HG02981 (cell line): Measurements from ENCODE around the gene IMP4.
A peak's percentile ranks its signal among the peaks of the same experiment; 100 is the strongest.

Experiments
- ATAC-seq: cut with Tn5 transposase; IDR thresholded peaks from one replicate; pipeline ENCODE4 v1.9.1; 2021; ENCODE audit warnings: mild to moderate bottlenecking, moderate library complexity; ENCODE audit not compliant: unreplicated experiment

Gene IMP4

DNA sequence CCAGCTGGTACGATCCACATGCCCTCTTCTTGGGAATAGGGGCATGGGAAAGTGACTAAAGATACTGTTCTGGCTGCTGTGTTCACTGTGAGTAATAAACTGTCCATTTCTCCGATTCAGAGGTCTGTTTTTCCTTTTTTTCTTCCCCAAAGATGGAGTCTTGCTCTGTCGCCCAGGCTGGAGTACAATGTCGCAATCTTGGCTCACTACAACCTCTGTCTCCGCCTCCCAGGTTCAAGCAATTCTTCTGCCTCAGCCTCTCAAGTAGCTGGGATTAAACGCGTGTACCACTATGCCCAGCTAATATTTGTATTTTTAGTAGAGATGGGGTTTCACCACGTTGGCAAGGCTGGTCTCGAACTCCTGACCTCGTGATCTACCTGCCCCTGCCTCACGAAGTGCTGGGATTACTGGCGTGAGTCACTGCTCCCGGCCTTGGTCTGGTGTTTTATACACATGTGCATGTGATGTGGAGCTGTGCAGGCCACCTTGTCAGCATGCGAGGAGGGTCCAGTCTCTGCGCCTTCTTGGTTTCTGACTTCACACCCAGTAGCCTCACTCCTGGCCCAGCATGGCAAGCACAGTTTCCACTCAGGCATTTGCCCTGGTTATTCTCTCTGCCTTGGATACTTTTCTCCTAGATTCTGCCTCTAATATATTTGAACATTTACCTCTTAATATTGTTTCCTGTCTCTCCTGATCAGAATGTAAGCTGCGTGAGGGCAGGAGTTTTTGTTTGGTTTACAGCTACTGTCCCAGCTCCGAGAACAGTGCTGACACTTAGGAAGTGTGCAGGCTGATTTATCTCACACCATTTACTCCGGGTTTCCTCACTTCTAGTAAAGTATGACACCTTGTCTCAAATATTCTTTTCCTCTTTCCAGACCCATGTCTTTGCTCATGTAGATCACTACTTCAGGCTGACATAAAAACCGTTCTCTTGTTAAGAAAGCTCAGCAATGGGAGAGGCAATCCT, 32.9 kb downstream of the IMP4 start:
- ATAC-seq: no peak

DNA sequence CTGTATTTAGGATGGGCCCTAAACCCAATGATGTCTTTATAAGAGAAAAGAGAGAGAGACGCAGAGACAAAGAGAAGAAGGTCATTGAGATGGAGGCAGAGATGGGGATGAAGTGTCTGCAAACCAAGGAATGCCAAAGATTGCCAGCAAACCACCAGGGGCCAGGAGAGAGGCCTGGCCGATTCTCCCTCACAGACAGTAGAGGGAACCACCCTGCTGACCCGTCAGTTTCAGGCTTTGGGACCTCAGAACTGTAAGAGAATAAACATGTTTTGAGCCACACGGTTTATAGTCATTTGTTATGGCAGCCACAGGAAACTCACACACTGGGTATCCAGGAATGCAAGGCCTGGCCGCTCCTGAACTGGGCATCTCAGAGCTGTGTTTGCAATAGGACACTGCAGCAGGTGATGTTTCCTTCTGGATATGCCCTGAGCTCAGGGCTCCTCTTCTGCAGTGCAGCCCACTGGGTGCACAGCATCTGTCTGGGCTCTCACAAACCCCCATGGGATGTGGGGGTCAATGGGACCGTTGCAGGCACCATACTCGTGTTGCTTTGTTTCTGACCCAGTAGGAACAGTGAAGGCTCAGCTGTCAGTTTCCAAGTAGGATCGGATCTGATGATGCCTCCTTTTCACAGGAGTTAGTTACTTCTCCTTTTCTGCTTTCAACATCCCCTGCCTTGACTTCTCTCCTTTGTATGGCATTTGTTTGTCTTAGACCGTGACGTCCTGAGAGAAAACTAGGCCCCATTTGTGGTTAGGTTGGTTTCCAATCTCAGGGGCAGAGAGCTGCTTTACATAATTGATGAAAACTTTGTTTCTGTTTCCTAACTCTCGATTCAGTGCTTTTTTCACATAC, 34.0 kb downstream of the IMP4 start:
- peak; percentile 52 for ATAC-seq

DNA sequence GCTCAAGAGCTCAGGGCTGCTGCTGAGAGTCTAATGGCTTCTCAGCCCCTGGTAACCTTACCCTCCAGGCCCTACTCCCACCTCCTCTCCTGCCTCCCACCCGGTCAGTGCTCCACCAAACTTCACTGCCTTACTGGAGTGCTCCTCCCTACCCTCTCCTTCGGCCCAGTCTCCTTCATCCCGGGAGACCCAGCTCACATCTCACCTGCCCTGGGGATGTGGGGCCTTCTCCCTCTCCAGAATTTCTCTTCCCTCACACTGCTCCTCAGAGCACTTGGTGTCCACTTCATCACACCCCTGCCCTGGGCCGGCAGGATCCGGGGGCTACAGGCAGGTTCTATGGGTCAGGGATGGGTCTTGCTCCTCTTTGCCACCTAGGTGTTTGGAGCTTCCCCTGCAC, 34.8 kb downstream of the IMP4 start:
- no peak for ATAC-seq

DNA sequence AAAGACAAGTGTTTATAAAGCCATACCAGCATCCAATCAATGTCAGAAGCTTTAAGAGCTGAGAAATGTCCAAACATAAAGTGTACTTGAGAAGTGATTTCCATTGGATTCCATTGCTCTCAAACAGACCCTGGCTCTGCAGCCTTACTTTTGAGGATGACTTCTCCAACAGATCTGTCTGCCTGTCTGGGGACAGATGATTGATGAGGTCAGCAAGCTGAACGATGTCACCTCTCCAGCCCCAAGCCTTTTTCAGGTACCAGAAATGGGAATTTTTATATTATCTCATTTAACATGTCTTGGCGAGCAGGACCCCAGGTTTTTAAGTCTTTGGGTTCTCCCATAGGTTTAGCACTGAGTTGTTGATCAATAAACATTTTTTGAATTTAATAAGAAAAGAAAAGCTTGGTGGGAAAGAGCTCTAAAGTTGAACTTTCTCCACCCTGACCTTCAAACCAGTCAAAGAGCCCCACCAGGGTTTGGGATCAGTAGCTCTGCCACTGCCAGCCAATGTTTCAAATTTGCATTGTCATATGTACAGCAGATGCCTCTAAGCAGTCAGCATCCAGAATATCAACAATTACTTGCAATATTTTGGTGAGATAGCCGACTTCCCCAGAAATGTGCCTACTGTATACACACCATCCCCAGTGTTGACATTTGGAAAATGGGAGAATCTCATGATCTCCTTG, 35.7 kb downstream of the IMP4 start:
- ATAC-seq: no peak

DNA sequence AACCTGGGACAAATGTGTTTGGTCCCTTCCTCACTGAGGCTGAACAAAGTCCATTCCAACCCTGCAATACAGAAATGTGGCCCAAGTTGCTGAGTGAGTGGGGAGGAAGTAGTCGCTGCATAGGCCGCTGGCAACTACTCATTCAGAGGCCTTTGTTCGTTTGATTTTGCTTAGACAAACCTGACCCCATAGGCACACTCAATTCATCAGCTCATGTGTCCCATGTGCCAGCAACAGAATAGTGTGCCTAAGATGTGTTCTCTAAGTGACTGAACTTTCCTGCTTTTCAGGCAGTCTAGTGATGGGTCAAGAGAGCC, 36.2 kb downstream of the IMP4 start:
- no peak for ATAC-seq

DNA sequence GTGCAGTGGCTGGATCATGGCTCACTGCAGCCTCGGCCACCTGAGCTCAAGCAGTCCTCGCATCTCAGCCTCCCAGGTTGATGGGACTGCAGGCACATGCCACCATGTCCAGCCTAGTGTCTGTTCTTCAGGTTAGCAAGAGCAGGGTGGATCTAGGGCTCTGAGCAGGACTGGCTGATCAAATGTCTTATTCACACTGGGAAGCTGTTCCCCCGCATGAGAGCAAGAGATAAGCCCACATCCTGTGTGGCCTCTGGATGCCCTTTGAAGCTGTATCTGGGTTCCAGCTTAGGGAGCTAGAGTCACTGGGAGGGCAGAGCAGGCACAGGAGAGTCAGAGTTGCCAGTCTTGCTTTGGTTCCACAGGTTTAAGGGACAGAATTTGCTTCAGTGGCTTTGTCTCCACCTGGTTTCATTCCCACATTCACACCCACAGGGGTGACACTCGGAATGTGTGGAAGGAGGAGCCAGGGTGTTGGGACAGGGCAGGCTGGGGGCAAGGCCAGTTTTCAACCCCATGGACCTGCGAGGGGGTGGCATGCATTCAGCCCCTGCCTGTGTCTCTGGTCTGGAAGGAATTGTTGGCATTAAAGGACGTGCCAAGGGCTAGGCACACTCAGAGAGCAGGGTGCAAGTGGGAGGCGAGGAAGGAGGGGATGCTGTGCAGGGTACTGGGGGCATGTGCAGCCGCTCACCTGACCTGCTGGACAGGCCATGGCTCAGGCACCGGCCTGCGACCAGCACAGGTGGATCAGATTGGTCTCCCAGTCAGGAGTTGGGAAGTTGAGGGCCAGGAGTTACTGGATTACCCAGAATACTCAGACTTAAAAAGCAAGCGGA, 37.6 kb downstream of the IMP4 start:
- no peak for ATAC-seq

DNA sequence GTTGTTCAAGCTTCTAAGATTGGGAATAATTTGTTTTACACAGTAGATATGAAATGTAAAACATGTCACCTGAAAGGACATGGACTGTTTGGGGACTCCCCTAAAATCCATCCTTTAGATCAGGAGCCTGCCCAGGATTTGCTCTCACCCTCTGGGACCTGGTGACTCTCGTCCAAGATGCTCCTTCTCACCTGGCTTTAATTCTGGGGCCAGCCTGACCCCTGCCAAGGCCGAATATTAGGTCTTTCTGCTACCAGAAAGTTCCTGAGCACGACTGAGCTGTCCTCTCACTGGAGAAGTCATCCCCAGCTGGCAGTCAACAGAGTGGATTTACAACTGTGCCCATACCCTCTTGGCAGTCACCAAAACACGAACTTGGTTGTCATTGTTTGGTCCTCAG, 38.4 kb downstream of the IMP4 start:
- no peak for ATAC-seq

DNA sequence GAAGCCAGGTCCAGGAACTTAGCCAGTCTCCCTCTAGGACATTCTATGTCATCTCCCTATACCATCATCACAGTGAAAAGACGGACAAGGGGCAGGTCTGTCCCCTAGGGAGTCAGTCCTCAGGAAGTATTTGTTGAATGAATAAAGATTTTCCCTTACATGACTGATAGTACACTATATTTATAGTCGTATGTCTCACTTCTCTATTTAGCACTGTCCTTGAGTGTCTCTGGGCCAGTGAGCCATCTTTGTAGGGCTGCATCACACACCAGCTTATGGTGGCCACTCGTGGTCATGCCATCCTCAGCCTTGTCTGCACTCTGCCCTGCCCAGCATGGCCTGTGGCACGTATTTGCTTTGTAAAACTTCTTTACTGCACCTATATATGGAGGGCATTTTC, 38.9 kb downstream of the IMP4 start:
- ATAC-seq: no peak

DNA sequence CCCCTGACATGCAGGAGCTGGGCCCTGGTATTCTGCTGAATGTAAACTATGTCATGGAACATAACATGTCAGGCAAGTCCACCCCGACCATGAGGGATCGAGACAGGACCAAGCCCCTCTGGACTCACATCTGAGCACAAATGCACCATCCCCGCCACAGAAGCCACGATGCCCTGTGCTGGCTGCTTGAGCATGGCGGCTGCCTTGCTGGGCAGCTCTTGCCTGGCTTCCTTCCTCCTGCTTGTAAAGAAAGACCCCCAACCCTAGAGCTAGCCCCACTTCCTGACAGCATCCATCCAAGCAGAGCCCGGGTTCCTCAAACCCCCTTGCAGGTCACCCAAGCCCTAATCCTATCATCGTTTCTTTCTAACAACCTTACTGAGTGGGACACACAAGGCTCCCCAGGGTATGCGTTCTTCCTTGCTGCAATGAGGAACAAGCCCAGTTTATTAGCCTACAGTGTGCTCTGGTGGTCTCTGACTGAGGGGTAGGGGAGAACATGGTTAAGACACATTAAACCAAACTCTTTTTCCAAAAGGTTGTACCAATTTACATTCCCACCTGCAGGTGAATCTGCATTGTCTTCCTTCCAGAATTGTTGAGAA, 39.7 kb downstream of the IMP4 start:
- no peak for ATAC-seq

DNA sequence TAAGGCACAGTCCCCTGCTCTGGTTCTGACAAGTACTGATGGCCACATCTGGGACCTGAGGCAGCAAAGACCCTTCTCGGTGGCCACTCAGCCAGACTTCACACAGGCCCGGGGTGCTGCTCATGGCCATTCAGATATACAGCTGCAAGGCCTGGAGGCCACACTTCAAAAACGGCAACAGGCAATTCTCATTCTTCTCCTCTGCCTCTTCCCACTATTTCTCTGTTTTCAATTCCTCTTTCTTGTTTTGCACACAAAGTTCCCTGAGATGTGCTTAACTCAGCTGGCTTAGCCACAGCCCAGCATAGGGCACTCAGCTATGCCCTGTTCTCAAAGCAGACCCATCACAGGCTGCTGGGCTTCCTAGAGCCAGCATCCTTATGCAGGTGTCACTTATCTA, 43.0 kb downstream of the IMP4 start:
- ATAC-seq: no peak

DNA sequence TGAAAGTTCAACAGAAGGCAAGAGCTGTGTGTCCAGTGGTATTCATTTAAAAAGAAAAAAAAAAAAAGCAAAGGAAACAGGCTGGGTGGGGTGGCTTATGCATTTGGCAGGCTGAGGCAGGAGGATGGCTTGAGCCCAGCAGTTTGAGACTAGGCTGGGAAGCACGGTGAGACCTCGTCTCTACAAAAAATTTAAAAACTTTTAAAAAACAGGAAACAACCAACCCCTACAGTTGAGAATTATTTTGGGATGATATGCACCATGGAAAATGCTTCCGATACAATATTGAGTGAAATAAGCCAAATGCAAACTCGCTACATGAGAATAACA, 44.3 kb downstream of the IMP4 start:
- no peak for ATAC-seq

DNA sequence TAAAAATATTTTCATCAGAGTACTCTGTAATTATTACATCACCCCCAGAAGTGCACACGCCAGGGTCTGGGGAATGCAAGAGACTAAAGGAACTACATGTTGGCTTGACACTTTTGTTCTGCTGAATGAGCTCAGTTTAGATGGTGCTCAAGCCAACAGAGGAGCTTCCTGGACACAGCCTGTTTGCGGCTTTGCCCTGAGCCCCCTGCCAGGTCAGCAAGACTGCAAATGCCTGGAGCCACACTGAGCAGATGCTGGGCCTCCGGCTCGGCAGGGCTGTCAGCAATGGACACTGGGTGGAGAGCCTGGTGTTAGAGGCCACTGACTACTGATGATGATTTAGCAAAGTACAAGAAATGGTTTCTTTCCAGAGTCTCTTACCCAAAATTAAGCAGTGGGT, 45.1 kb downstream of the IMP4 start:
- ATAC-seq: no peak

DNA sequence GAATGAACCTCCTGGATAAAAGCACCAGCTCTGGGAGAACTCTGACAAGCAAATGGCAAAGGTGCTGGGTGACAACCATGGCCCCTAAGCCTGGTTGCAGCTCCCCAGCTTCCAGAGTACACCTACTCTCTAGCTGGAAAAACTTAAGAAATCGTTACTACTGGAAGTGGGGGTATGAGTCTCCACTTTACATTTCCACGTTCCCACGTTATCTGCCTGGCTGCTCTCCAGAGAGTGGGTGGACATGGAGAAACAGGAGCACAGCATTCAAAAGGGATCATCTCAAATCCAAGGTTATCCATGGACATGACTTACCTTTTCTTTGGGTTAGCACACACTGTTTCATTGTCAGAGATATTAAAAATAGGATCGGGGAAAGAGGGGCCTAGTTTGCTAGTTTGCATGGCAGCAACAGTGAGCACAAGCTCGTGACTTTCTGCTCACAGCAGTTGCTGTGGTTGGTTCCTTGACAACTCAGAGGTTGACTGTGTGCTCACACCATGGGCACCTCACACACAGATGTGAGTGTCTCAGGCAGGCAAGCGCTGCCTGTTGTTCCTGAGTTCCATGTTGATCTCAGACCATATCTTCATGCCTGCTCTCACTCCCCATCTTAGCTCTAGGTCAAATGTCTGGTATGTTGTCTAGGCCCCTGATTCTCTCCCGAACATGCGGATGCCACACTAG, 45.7 kb downstream of the IMP4 start:
- ATAC-seq: no peak

DNA sequence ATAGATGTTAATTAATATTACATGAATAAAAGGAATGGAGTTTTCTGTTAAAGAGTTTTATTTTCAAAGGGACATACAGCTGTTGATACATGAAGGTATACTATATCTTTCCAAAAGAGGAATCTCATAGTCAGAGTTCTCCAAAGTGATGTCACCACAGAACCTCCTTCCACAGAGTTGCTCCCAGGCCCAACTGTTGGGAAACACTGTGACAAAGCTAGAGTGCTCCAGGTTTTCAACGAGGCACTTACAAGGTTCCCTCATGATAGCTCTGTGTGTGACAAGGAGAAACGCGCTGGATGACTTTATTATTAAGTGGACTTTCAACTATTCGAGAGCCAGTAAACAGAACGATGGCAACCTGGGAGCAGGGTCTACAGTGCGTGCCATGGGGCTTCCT, 46.7 kb downstream of the IMP4 start:
- no peak for ATAC-seq

DNA sequence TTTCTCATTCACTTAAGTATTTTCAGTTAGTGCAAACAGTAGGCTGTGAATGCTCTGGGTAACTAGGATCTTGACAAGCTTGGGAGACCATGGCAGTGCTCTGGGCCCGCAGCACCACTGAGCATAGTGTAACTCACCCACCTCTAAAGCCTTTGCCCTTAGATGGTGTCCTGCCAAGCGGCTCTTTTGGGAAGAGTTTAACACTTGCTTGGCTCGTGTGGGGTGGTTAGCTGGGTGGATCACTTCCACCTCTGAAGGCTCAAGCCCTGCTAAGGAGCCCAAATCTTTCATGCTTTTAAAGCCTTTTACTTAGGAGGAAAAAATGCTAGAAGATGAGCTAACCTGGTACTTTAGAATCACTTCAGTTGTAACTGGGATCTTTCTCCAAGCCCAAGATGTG, 47.1 kb downstream of the IMP4 start:
- no peak for ATAC-seq

DNA sequence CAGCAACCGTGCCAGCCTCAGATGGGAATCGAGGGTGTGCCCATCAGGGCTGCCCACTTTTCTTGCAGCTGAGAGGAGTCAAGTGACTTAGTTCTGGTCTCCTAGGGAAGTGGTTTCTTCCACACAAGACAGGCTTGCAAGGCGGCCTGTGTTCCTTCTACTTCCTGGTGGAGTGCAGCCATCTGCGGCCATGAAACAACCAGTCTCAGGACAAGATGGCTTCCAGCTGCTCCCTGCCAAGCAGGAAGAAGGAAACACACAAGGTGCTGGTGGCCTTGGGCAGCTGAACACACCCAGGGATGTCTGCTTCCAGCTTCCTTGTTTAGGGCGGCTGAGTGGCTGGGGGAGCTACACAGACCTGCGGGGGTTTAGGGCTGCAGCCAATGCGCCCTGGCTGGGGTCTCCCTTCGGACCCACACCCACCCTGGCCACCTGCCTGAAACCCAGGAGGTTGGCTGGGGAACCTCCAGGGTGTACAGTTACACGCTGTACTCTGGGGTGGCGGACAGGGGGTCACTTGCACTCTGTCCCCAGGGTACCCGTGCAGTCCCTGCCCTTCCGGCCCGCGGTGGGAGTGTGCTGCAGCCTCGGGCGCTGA, 47.9 kb downstream of the IMP4 start:
- peak; percentile 17 for ATAC-seq

DNA sequence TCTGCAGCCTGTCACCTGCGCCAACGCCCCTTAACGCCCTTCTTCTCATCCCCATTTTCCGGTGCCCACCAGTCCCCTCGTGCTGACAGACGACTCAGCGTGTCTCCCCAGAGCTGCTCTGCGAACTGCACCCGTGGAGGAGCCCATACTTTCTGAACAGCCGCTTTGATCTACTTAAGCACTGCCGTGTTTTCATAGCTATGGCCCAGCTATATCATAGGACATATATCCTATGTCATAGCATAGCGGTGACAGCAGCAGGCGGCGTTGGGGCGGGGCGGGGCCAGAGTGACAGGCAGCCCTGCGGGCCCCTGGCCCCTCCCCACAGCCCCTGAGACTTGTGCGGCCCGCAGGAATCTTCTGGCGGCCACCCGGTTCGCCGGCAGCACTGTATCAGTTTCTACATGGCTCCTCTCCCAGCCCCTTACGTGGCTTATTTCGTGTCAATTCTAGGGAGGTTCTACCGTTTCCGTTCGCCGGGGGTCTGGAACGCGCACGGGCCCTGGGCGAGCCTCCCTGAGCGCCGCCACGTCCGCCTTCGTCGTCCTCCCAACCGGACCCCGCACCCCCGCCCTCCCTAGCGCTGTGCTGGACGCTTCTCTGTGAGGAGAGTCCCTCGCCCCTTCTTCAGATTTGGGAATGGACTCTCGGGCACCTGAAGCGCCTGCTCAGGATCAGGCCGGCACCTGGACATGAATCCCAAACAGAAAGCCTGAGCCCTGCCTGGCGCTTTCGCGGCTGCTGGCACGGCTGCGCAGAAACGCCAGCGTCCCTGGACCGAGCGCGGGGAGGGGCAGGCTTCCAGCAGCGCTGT, 48.6 kb downstream of the IMP4 start:
- peak; percentile 92 for ATAC-seq

DNA sequence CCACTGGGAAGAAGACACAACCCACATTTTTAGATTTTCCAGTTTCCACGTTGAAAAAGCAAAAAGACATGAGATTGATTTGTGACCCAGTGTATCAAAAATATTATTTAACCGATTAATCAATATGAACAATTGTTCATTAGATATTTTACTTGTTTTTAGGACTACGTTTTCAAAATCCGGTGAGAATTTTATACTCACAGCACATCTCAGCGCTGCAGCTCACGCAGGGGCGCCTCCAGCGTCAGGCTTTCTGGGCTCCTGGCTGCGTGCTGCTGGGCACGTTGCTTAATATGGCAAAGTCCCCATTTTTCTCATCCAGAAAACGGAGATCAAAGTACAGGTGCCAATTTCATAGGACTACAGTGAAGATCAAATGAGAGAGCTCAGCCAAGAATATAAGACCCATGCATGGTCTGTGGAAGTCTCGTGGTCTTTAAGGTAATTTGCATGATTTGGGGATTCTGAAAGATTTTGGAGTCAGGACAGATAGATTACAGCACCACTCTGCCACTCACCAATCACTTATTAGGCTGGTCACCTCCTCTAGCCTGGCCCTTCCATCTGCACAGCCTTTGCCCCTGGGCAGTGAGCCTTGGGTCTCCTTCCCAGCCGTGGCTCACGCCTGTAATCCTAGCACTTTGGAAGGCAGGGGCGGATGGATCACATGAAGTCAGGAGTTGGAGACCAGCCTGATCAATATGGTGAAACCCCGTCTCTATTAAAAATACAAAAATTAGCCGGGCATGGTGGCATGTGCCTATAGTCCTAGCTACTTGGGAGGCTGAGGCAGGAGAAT, 49.4 kb downstream of the IMP4 start:
- no peak for ATAC-seq
